GM21367 (cell line): ENCODE data around the gene SLAMF7.

Experiments
- ATAC-seq: cut with Tn5 transposase; IDR thresholded peaks from one replicate; pipeline ENCODE4 v1.9.1; 2021; ENCODE audit not compliant: unreplicated experiment

SLAMF7 gene

GRCh38 chr1:160744852-160745520 lies 5.9 kb downstream of the SLAMF7 start:
- ATAC-seq = no peak

- no peak for ATAC-seq
These were observed 6.5 kb downstream of the SLAMF7 start for GRCh38 chr1:160745551-160745950.

- no peak for ATAC-seq
These were observed 7.9 kb downstream of the SLAMF7 start for GRCh38 chr1:160746836-160747500.

- ATAC-seq = no peak
These were observed 8.7 kb downstream of the SLAMF7 start for GRCh38 chr1:160747717-160748116.

DNA sequence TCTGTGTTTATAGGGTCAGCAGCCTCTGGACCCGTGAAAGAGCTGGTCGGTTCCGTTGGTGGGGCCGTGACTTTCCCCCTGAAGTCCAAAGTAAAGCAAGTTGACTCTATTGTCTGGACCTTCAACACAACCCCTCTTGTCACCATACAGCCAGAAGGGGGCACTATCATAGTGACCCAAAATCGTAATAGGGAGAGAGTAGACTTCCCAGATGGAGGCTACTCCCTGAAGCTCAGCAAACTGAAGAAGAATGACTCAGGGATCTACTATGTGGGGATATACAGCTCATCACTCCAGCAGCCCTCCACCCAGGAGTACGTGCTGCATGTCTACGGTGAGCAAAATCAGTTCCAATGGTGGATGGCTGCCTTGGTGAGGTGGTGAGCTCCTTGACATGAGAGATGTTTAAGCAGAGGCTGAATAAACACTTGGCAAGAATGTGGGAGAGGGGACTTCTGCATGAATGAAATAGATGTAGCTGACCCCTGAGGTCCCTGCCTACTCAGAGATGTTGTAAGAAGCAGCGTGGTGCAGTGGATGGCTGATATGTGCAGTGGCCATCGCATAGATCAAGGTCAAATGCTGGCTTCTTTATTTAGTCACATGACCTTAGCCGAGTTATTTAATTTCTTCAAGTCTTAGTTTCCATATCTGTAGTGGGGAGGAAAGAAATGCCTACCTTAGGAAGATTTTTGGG lies 9.3 kb downstream of the SLAMF7 start:
- ATAC-seq = no peak

GRCh38 chr1:160748878-160749269 lies 9.8 kb downstream of the SLAMF7 start:
- no peak for ATAC-seq

- ATAC-seq = no peak
These were observed 11.6 kb downstream of the SLAMF7 start for GRCh38 chr1:160750608-160751007.

- no peak for ATAC-seq
These were observed 13.4 kb downstream of the SLAMF7 start for GRCh38 chr1:160752406-160752805.

GRCh38 chr1:160752924-160753323 lies 13.9 kb downstream of the SLAMF7 start:
- no peak for ATAC-seq

DNA sequence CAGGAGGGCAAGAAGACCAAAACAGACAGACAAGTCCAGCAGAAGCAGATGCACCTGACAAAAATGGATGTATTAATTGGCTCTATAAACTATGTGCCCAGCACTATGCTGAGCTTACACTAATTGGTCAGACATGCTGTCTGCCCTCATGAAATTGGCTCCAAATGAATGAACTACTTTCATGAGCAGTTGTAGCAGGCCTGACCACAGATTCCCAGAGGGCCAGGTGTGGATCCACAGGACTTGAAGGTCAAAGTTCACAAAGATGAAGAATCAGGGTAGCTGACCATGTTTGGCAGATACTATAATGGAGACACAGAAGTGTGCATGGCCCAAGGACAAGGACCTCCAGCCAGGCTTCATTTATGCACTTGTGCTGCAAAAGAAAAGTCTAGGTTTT lies 14.5 kb downstream of the SLAMF7 start:
- no peak for ATAC-seq

DNA sequence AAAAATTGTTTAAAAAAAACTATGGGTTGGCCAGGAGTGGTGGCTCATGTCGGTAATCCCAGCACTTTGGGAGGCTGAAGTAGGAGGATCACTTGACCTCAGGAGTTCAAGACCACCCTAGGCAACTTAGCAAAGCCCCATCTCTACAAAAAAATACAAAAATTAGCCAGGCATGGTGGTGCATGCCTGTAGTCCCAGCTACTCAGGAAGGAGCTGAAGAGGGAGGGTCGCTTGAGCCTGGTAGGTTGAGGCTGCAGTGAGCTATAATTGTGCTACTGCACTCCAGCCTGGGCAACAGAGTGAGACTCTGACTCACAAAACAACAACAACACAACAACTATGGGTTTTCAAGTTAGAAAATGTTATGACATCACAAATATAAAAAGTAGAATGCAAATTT lies 16.4 kb downstream of the SLAMF7 start:
- no peak for ATAC-seq

DNA sequence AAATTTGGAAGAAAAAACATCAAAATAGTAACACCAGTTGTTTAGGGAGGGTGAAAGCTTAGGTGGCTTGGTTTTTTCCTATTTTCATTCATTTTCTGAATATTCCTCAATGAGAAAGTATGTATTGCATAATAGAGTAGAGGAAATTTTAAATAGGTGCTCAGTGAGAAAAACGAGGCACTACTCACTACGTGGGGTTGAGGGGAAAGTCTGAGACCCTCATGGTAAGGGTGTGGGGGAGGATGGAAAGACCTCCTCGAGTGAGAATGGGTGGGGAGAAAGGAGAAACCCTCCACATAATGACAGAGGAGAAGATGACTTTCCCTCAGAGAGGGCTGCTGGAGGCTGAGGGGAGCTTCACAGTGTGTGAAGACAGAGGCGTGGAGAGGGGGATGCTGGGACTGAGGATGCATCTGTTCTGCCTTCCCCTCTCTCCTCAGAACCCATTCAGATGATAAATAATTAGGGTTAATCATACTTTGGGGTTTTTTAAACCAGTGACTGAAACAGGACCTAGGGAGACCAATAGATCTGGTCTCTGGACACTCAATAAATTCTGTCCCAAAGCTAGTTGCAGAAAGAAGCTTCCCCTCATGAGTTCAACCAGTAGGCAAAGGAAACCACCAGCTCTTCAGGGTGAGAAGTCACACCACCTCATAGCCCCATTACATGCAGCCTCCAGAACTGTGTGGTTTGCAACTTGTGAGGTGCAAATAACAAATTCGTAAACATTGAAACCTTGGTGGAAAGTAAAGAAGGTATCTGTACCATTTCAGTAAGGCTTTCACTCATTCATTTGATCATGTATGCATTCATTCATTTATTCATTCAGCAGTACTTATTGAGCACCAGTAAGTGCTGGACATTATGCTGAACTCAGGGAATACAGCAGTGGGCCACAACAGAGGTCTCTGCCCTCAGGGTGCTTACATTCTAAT lies 17.1 kb downstream of the SLAMF7 start:
- no peak for ATAC-seq

DNA sequence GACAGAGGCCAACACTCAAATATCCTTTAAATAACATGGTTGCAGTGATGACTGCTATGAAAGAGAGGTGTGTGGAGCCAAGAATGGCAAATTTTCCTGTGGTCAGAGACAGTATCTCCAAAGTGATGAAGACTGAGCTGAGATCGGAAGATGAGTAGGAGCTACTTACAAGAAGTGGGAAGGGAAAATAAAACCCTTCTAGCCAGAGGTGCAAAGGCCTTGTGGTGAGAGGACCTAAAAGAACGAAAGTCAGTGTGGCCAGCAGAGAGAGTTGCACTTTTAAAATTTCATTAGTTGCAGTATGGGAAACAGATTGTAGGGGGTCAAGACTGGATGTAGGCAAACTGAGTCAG lies 17.8 kb downstream of the SLAMF7 start:
- ATAC-seq = no peak

DNA sequence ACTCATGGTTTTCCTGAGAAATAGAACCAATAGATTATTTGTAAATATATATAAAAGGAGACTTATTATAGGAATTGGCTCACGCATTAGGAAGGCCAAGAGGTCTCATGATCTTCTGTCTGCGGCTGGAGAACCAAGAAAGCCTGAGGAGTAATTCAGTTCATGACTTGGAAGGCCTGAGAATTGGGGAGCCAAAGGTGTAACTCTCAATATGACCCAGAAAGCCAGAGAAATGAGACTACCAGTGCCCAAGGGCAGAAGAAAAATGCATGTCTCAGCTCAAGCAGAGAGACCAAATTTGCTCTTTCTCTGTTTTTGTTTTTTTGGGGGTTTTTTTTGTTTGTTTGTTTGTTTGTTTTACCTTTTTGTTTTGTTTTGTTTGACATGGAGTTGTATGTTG lies 19.5 kb downstream of the SLAMF7 start:
- ATAC-seq = no peak

GRCh38 chr1:160759740-160760139 lies 20.7 kb downstream of the SLAMF7 start:
- ATAC-seq = no peak

DNA sequence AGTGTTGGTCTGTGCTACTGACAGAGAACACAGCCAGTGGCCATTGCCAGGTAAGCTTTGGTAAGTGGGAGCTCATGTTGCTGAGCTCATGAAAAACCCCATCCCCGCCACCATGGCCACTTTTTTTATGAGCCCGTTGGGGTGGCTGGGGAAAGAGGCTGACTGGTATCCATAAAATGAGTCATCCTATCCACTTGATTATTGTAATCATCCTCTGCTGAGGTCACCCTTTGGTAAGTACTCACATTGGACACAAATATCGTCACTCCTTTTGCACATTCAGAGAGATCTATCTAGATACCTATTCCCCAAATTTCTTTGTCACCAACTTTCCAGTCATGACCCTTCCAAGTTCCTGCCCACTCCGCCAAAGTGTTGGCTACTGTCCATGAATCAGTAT lies 22.0 kb downstream of the SLAMF7 start:
- no peak for ATAC-seq

- no peak for ATAC-seq
These were observed 22.8 kb downstream of the SLAMF7 start for GRCh38 chr1:160761886-160762285.

DNA sequence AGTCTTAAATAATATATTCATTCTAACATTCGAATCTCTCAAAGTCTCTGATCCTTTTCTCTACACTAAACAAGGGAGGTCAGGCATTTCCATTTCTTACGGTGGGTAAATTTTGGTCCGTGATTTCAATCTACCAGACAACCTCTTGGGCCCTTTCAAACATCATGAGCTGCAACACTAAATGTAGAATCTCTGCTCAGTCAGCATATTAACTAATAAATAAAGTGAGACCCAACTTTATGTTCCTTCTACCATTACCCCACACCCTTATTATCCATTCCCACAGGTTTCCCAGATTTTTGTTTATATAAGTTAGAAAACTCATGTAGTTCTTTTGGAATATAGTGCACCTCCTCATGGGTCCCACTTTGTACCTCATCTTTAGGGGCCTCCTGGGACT lies 24.9 kb downstream of the SLAMF7 start:
- no peak for ATAC-seq

DNA sequence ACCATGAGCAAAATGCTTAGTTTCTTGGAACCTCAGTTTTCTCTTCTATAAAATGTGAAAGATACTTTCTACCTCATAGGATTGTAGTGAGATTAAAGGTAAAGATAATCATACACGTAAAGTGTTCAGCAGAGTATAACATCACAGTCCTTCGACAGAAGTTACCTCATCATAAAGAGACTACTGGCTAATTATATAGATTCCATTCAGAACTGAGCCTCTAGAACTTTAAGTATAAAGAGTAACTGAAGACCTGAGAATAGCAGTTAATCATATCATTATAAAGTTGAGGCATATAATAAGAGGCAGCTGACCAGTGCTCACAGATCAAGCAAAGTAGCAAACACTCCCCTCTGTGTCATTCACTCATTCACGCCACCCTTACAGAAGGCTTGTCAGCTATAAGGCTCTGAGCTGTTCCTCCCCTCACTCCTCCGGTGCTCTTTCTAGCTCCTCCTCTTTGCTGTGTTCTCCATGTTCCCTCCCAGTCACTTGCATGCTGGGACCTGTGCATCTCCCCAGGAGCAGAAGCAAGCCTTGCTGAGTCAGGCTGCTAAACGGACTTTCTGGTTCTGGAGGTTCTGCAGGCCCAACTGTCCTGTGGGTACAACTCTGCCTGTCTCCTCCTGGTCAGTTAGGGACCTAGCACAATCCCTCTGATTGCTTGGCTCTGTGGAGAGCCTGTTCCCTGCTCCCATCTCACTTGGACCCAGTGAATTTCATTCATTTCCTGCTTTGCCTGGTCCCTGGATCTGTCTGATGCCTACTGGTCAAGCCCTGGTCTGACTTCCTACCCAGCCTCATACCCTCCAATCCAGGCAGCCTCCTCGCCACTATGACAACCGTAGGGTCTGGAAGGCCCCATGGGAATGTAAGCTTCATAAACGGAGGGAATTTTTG lies 28.6 kb downstream of the SLAMF7 start:
- peak; percentile 54 for ATAC-seq

DNA sequence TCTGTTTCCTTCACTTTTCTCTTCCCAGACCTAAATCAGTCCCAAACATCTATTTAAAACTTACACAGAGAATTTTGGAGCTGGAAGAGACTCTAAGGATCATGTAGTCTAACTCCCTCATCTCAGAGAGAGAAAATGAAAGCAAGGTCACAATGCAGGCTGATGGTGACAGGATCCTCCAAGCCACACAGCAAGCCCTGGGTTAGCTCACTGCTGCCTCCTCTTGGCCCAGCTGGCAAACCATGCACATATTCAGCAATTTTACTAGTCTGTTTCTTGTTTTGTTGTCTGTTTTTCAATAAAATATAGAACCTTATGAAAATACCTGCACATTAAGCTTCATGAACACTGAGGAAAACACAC lies 29.2 kb downstream of the SLAMF7 start:
- ATAC-seq = peak; percentile 52
